B cell (primary cell): ENCODE data around the gene LGALS4. TPM values are rescaled to one million over a fixed set of nuclear protein-coding genes. Genes with fewer than 3 reads are reported as not detected.

Experiments used
- polyA plus RNA-seq: library from polyadenylated mRNA; depleted of rRNA; stranded (reverse); fragments of >200 nt; gene quantifications from 2 replicates; pipeline ENCODE4 v1.2.3, GENCODE V29; 2012
- small RNA-seq: library from RNA; depleted of rRNA; stranded (forward); fragments of <200 nt; gene quantifications from one replicate; pipeline ENCODE3, GENCODE V24; 2012; ENCODE audit warnings: low replicate concordance, low read depth; ENCODE audit not compliant: insufficient read length
- total RNA-seq, 2 donors: library from RNA; stranded (reverse); fragments of 120-200 nt in 1 of 2; gene quantifications; 1 replicate in 1 of 2; 2 replicates in 1 of 2; pipeline versions ENCODE4 v1.2.3 to v1.2.4, GENCODE V29; 2013 to 2022

LGALS4 gene
- total and polyA plus RNA-seq, 2 donors (not counting 1 experiment from before 2014, with no cell fraction given): 5.4 to 8.4 TPM

Small RNA genes within 50 kb of the gene (small RNA-seq; reads per million reads assigned to genes)
- gene RNU6-140P: not detected

Other genes starting within 250 kb of the LGALS4 start
- gene MAP4K1, start 195.0 kb downstream of the LGALS4 start, total RNA-seq: 397 and 415 TPM in 2 replicates
- gene MAP4K1, start 195.0 kb downstream of the LGALS4 start, polyA plus RNA-seq: 232 and 291 TPM in 2 replicates
- gene EIF3K, start 193.8 kb downstream of the LGALS4 start, total RNA-seq: 284 and 295 TPM in 2 replicates
- gene EIF3K, start 193.8 kb downstream of the LGALS4 start, polyA plus RNA-seq: 773 and 841 TPM in 2 replicates
- gene ACTN4, start 165.3 kb downstream of the LGALS4 start, total RNA-seq: 154 and 164 TPM in 2 replicates
- gene ACTN4, start 165.3 kb downstream of the LGALS4 start, polyA plus RNA-seq: 80.5 and 108 TPM in 2 replicates
- 28.6 TPM in 2 replicates for gene CAPN12, start 68.5 kb downstream of the LGALS4 start, total RNA-seq
- gene CAPN12, start 68.5 kb downstream of the LGALS4 start, polyA plus RNA-seq: 50.5 and 104 TPM in 2 replicates
- gene LGALS7, start 39.4 kb downstream of the LGALS4 start, total RNA-seq: not detected in 2 replicates
- gene LGALS7, start 39.4 kb downstream of the LGALS4 start, polyA plus RNA-seq: not detected in 2 replicates
- gene LGALS7B, start 23.7 kb downstream of the LGALS4 start, total RNA-seq: not detected in 2 replicates
- gene LGALS7B, start 23.7 kb downstream of the LGALS4 start, polyA plus RNA-seq: not detected in 2 replicates
- 133 and 151 TPM in 2 replicates for gene ECH1, start 18.8 kb upstream of the LGALS4 start, total RNA-seq
- 111 and 144 TPM in 2 replicates for gene ECH1, start 18.8 kb upstream of the LGALS4 start, polyA plus RNA-seq
- gene HNRNPL, start 37.0 kb upstream of the LGALS4 start, total RNA-seq: 397 and 418 TPM in 2 replicates
- gene HNRNPL, start 37.0 kb upstream of the LGALS4 start, polyA plus RNA-seq: 292 and 444 TPM in 2 replicates
- gene RINL, start 65.3 kb upstream of the LGALS4 start, total RNA-seq: 66.2 and 67.0 TPM in 2 replicates
- gene RINL, start 65.3 kb upstream of the LGALS4 start, polyA plus RNA-seq: 66.2 and 113 TPM in 2 replicates
- gene SIRT2, start 86.7 kb upstream of the LGALS4 start, total RNA-seq: 41.8 and 42.4 TPM in 2 replicates
- 57.1 and 65.9 TPM in 2 replicates for gene SIRT2, start 86.7 kb upstream of the LGALS4 start, polyA plus RNA-seq
- 30.3 and 31.5 TPM in 2 replicates for gene NFKBIB, start 87.0 kb upstream of the LGALS4 start, total RNA-seq
- gene NFKBIB, start 87.0 kb upstream of the LGALS4 start, polyA plus RNA-seq: 54.4 and 117 TPM in 2 replicates
- 0.39 and 1.4 TPM in 2 replicates for gene CCER2, start 99.2 kb upstream of the LGALS4 start, total RNA-seq
- gene CCER2, start 99.2 kb upstream of the LGALS4 start, polyA plus RNA-seq: 2.2 and 3.2 TPM in 2 replicates
- gene SARS2, start 117.8 kb upstream of the LGALS4 start, total RNA-seq: 32.0 and 38.1 TPM in 2 replicates
- 61.3 and 65.9 TPM in 2 replicates for gene SARS2, start 117.8 kb upstream of the LGALS4 start, polyA plus RNA-seq
- 27.0 and 29.2 TPM in 2 replicates for gene MRPS12, start 118.0 kb upstream of the LGALS4 start, total RNA-seq
- gene MRPS12, start 118.0 kb upstream of the LGALS4 start, polyA plus RNA-seq: 21.2 and 30.3 TPM in 2 replicates
- gene FBXO17, start 162.8 kb upstream of the LGALS4 start, total RNA-seq: not detected in 2 replicates
- not detected in 2 replicates for gene FBXO17, start 162.8 kb upstream of the LGALS4 start, polyA plus RNA-seq
- 0.12 TPM in 1 of 2 replicates, not detected in the other for gene FBXO27, start 219.6 kb upstream of the LGALS4 start, total RNA-seq
- gene FBXO27, start 219.6 kb upstream of the LGALS4 start, polyA plus RNA-seq: 0.18 and 0.33 TPM in 2 replicates